ENCODE data around the gene MEIS2. TPM values are rescaled to one million over a fixed set of nuclear protein-coding genes. Genes with fewer than 3 reads are reported as not detected.

The MEIS2 gene
- total RNA-seq, 2 experiments from 2014 or later: not detected

DNA sequence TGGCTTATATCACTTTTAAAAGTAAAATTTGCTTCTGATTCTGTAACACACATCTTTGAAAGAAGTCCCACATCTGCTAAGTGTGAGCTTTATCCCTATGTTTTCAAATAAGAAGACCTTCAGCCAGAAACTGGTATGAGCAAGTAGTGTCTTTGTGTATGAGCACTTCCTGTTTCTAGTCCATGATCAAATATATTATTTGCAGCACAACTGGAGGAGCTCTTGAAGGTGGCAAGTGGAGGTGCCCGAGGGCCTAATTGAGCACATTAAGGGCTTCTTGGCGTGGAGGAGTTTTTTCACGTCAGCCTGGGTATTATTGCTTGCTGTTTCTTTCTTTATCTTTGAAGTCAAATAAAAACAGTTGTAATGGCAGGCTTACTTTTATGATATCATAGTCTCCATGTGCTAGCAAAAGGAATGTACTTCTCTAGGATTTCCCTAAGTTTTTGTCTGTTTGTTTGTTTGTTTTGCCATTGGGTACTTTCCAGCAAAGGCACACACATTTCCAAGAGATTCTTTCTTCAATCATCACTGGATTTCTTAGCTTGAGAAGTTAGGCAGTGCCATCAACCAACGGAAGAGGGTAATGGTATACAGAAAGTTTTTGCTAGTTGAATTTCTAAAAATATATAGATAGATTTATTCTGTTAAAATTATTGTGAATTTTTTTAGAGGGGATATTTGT lies 68.1 kb downstream of the MEIS2 start:
- ChIA-PET CTCF (no interaction called here), POLR2A (no interaction called here)
- H3K27me3 Mint-ChIP-seq: no peaks in the 10 kb centered on the region
- no peaks in the 10 kb centered on the region for H3K9me3 Mint-ChIP-seq
- no peak overlapping the region for H3K27ac Mint-ChIP-seq
- DNase-seq: no peak
- no peaks in the 10 kb centered on the region for H3K36me3 Mint-ChIP-seq (ENCODE audit: low read depth)
- no peak overlapping the region for H3K4me3 Mint-ChIP-seq
- no peaks in the 10 kb centered on the region for H3K4me1 Mint-ChIP-seq

DNA sequence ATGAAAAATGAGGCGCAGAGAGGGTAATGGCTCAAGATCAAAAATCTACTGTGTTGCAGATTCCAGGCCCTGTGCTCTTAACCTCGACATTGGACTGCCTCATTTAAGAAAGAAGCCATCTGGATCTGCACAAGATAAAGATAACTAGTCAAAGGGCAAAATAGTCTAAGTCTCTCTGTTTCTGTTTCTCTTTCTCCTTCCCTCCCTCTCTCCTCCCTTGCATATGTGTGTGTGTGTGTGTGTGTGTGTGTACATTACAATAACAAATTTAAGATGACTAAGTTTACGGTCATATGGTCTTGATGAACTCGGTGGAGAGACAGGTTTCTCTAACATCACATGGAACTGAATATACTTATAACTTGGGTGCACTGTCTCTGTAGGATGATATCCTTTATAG lies 69.2 kb downstream of the MEIS2 start:
- CTCF ChIA-PET: no interaction called here
- no peak for DNase-seq
- Mint-ChIP-seq H3K36me3 (ENCODE audit: low read depth) (no peaks in the 10 kb centered on the region), H3K27me3 (no peaks in the 10 kb centered on the region), H3K4me1 (no peaks in the 10 kb centered on the region), H3K4me3 (no peak overlapping the region), H3K9me3 (no peaks in the 10 kb centered on the region), H3K27ac (no peak overlapping the region)
- POLR2A ChIA-PET: no interaction called here

DNA sequence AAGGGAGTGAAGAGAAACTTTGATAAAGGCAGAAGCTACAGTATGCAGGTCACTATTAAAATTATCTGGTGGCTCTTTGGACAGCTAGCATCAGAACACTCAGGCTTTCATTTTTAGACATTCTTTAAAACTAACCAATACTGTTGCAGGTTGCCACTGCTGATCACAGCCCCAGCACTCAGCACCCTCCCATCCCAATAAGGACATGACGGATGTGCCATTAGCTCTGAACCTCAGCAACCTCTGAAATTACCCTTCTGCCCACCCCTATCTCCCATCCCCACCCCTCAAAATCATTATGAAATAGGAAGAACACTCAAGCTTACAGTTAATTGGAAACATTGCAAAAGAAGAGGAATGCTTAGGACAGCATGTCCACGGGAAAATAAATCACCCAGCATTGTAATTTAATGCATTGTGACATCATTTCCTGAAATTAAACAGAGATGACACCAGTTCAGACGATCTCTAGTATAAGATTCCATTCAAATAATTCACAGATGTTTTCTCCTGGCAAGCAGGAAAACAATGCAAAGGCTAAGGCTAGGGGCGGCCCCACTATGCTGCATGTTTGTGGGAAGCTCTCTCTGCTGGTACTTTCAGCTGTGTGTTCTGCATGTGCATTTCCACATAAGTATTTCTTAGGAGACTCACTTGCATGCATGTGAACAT lies 71.6 kb downstream of the MEIS2 start:
- no peak for DNase-seq
- Mint-ChIP-seq H3K27me3 (no peaks in the 10 kb centered on the region), H3K27ac (no peak overlapping the region), H3K4me3 (no peak overlapping the region), H3K9me3 (no peaks in the 10 kb centered on the region), H3K4me1 (no peaks in the 10 kb centered on the region), H3K36me3 (ENCODE audit: low read depth) (no peaks in the 10 kb centered on the region)
- ChIA-PET POLR2A (no interaction called here), CTCF (no interaction called here)

GRCh38 chr15:37020852-37021251 lies 79.5 kb downstream of the MEIS2 start:
- Mint-ChIP-seq H3K4me3 (no peak overlapping the region), H3K27ac (no peak overlapping the region)
- POLR2A ChIA-PET: no interaction called here

DNA sequence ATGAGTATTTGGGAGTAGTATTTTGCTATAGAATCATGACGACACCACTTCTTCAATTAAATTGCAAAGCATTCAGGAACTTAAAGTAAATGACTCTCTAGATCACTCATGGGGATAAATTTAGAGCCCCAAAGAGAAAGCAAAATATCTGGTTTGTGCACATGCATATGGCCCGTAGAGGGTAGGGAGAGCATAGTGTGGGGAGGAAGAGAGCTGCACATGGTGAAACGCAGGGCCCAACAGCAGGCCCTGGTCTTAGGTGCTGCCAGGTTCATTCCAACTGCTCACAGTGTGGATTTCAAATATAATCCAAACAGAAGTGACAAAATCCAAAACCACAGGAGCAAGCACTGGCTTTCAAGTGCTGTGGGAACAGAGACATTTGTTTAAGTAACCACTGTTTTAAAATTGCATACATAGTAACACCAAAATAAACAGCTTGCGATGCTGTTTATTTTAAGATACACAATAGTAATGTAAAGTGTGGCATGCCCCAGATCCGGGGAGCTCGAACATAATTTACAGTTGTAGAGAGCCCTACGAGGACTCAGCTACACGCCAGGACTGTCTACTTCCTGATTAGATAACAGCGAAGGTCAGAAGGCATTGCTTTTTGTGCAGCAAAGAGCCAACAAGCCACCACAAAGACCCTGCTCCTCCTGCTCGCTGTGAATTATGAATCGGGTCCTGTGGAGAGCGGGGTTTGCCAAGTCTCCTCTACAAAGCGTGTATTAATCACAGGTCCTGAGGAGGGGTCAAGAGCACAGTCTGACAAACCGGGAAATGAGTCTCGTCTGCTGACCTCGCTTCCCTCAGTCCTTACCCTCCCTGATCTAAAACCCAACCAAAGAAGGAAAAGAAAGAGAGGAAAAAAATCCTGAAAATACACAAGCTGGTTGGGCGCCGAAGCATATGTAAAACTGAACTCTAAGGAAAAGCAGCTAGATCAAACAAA lies 80.6 kb downstream of the MEIS2 start:
- H3K27ac Mint-ChIP-seq: no peak overlapping the region
- peaks cover 2% of the 10 kb centered on the region for H3K27me3 Mint-ChIP-seq
- peaks cover 2% of the 10 kb centered on the region for H3K9me3 Mint-ChIP-seq
- no peaks in the 10 kb centered on the region for H3K36me3 Mint-ChIP-seq (ENCODE audit: low read depth)
- ChIA-PET CTCF (no interaction called here), POLR2A (no interaction called here)
- no peak overlapping the region for H3K4me3 Mint-ChIP-seq
- DNase-seq: no peak
- no peaks in the 10 kb centered on the region for H3K4me1 Mint-ChIP-seq

More at GRCh38 chr15:37020852-37021251, 79.5 kb downstream of the MEIS2 start:
- no peaks in the 10 kb centered on the region for H3K4me1 Mint-ChIP-seq
- CTCF ChIA-PET: no interaction called here
- no peak for DNase-seq
- H3K9me3 Mint-ChIP-seq: peaks cover 2% of the 10 kb centered on the region
- H3K27me3 Mint-ChIP-seq: peaks cover 2% of the 10 kb centered on the region
- H3K36me3 Mint-ChIP-seq (ENCODE audit: low read depth): no peaks in the 10 kb centered on the region

- ChIA-PET POLR2A (no interaction called here), CTCF (no interaction called here)
- peaks cover 2% of the 10 kb centered on the region for H3K27me3 Mint-ChIP-seq
- H3K27ac Mint-ChIP-seq: no peak overlapping the region
- peaks cover 2% of the 10 kb centered on the region for H3K9me3 Mint-ChIP-seq
- no peaks in the 10 kb centered on the region for H3K4me1 Mint-ChIP-seq
- no peak overlapping the region for H3K4me3 Mint-ChIP-seq
- no peak for DNase-seq
- no peaks in the 10 kb centered on the region for H3K36me3 Mint-ChIP-seq (ENCODE audit: low read depth)
Observed at GRCh38 chr15:37017031-37017625, 83.2 kb downstream of the MEIS2 start.

DNA sequence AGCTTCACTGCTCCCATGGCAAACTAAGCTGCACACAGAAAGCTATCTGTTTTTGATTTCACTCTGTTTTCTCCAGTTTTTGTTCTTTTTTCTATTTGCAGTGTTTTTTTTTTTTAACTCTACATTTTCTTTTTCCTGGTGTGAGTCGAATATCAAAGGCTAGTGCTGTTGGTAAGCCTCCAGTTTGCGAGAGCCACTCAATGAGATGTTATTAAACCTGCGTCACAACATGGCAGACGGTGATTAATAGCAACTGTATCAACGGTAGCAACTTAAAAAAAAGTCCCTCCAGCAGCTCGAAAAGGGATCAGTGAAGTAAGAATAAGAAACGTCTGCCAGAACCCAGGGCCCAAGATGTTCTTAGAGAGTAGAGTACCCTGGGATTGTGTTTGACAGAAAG lies 84.1 kb downstream of the MEIS2 start:
- H3K27me3 Mint-ChIP-seq: peaks cover 2% of the 10 kb centered on the region
- H3K4me3 Mint-ChIP-seq: no peak overlapping the region
- H3K36me3 Mint-ChIP-seq (ENCODE audit: low read depth): no peaks in the 10 kb centered on the region
- no peaks in the 10 kb centered on the region for H3K4me1 Mint-ChIP-seq
- ChIA-PET CTCF (interaction anchor here (0.6 kb wide), 1 partner anchor 1954 kb away, joined by 5 read pairs; no protein-coding TSS in a partner anchor), POLR2A (no interaction called here)
- no peak for DNase-seq
- H3K9me3 Mint-ChIP-seq: peaks cover 2% of the 10 kb centered on the region
- H3K27ac Mint-ChIP-seq: no peak overlapping the region

DNA sequence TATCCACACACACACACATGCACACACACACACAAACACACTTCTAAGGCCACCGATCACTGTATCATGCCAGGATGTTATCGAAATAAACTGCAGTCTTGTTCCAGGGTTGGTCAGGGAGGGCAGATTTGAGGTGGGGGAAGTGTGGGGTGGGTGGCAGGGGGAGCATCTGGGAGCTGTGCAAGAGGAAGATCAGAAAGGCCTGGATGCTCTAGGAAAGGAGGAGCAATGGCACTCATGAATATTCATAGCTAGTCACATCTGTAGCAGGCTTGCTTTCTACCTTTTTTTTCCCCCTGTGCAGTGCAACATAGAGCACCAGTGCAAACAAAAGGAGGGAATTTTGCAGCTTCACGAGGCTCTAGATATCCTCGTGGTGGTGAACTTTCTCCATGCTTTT lies 84.9 kb downstream of the MEIS2 start:
- Mint-ChIP-seq H3K9me3 (peaks cover 2% of the 10 kb centered on the region), H3K27me3 (peaks cover 2% of the 10 kb centered on the region), H3K36me3 (ENCODE audit: low read depth) (no peaks in the 10 kb centered on the region), H3K4me1 (no peaks in the 10 kb centered on the region), H3K27ac (no peak overlapping the region), H3K4me3 (no peak overlapping the region)
- ChIA-PET POLR2A (no interaction called here), CTCF (interaction anchor here (0.5 to 0.6 kb wide), 2 partner anchors 327 to 1955 kb away, joined by 5 read pairs; no protein-coding TSS in a partner anchor)
- DNase-seq: no peak

DNA sequence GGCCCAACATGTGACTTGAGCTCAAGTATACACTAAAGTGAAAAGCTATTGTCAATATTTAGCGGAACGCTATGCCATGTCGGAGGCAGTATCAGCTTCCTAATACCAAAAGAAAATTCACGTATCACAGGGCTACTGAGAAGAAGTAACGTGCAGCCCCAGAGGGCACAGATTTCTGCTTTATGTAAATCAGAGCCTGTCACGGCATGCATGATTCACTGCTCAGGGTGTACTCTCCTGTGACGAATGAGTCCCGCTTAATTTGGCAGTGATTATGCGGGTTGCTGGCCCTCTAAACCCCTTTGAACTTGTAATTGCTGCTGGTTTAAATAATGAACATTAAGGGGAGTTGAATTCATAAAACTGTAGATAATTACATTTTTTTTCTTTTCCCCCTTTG lies 85.3 kb downstream of the MEIS2 start:
- H3K36me3 Mint-ChIP-seq (ENCODE audit: low read depth): no peaks in the 10 kb centered on the region
- CTCF ChIA-PET: no interaction called here

DNA sequence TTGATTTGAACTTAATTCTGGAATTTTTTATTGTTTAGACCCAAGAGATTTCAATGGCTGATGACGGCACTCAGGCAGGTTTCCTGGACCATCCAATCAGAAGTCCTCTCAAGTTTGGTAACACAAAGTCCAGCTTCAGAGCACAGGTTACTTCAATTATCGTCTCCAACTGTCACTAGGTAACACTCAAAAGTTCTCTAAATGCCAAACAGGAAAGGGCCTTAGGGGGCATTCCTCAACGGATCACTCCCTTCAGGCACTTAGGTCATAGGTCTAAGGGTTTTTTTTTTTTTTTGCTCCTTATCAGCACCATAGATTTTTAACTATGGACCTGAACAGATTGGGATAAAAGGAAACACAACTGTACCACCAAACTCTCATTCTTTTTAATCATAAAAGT lies 85.8 kb downstream of the MEIS2 start:
- H3K27ac Mint-ChIP-seq: no peak overlapping the region
- POLR2A ChIA-PET: no interaction called here
- no peaks in the 10 kb centered on the region for H3K4me1 Mint-ChIP-seq
- CTCF ChIA-PET: no interaction called here
- peaks cover 2% of the 10 kb centered on the region for H3K27me3 Mint-ChIP-seq
- H3K36me3 Mint-ChIP-seq (ENCODE audit: low read depth): no peaks in the 10 kb centered on the region
- no peak for DNase-seq
- peaks cover 2% of the 10 kb centered on the region for H3K9me3 Mint-ChIP-seq
- H3K4me3 Mint-ChIP-seq: no peak overlapping the region

More for the DNA sequence above, 85.3 kb downstream of the MEIS2 start:
- H3K9me3 Mint-ChIP-seq: peaks cover 2% of the 10 kb centered on the region
- no peak overlapping the region for H3K4me3 Mint-ChIP-seq
- POLR2A ChIA-PET: no interaction called here
- H3K27me3 Mint-ChIP-seq: peaks cover 2% of the 10 kb centered on the region
- H3K27ac Mint-ChIP-seq: no peak overlapping the region
- no peaks in the 10 kb centered on the region for H3K4me1 Mint-ChIP-seq
- no peak for DNase-seq

GRCh38 chr15:37014137-37014536 lies 86.2 kb downstream of the MEIS2 start:
- H3K4me3 Mint-ChIP-seq: no peak overlapping the region
- ChIA-PET CTCF (no interaction called here), POLR2A (no interaction called here)
- peaks cover 2% of the 10 kb centered on the region for H3K27me3 Mint-ChIP-seq
- DNase-seq: no peak
- peaks cover 2% of the 10 kb centered on the region for H3K9me3 Mint-ChIP-seq
- no peaks in the 10 kb centered on the region for H3K36me3 Mint-ChIP-seq (ENCODE audit: low read depth)
- no peaks in the 10 kb centered on the region for H3K4me1 Mint-ChIP-seq
- H3K27ac Mint-ChIP-seq: no peak overlapping the region

GRCh38 chr15:37010595-37010994 lies 89.8 kb downstream of the MEIS2 start:
- Mint-ChIP-seq H3K27me3 (no peaks in the 10 kb centered on the region), H3K9me3 (peaks cover 3% of the 10 kb centered on the region), H3K36me3 (ENCODE audit: low read depth) (no peaks in the 10 kb centered on the region), H3K4me3 (no peak overlapping the region), H3K4me1 (no peaks in the 10 kb centered on the region), H3K27ac (no peak overlapping the region)
- POLR2A ChIA-PET: no interaction called here
- DNase-seq: no peak
- CTCF ChIA-PET: no interaction called here

DNA sequence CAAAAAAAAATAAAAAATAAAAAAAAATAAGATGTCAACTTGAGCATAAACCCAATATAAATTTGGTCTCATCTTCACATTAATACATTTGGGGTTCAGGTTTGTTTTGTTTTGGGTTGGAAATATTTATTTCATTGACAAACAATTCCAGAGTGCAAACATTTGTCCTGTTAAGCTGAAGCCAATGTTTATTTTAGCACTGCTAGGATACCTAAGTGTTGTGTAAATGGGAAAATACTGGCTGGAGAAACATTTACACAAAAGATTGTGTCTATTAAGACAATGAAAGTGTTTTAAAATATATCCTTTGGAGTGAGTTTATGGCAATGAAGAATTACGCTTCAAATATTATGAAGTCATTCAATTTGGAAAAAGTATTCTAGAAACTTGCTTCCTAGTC lies 91.1 kb downstream of the MEIS2 start:
- no peak for DNase-seq
- Mint-ChIP-seq H3K4me3 (no peak overlapping the region), H3K4me1 (no peaks in the 10 kb centered on the region), H3K27me3 (no peaks in the 10 kb centered on the region), H3K27ac (no peak overlapping the region), H3K36me3 (ENCODE audit: low read depth) (no peaks in the 10 kb centered on the region), H3K9me3 (peaks cover 3% of the 10 kb centered on the region)
- ChIA-PET POLR2A (no interaction called here), CTCF (no interaction called here)

All from activated CD4-positive, alpha-beta T cell treated with anti-CD3 and anti-CD28 coated beads, Interleukin-2, amount 10 ng/mL, durations not matched to agents 7 days and 5 days (primary cell).